Stimulated activated naive B cell treated with anti-CD40 and anti-IgM and Interleukin-4, amounts not matched to agents 10 μg/mL and 1 μg/mL and 100 μg/mL, for 72 hours (primary cell): ENCODE results near the gene KRTAP5-6.

ENCODE experiments used
- ATAC-seq, 2 donors: fragments of 150-1000 bp; cut with Tn5 transposase; replicated peaks; 2 replicates each; pipeline ENCODE4 v1.10.0; 2021; ENCODE audit warnings: moderate library complexity in 1 of 2
- DNase-seq: peaks from one replicate; pipeline ENCODE4 v3.0.0; 2021
- H3K27ac Mint-ChIP-seq: one replicate; pipeline ENCODE4 v1.8.0; 2022; ENCODE audit warnings: mild to moderate bottlenecking, mixed read lengths
- H3K27me3 Mint-ChIP-seq, 2 donors: one replicate each; pipeline ENCODE4 v1.8.0; 2022; ENCODE audit warnings: mixed read lengths in 2 of 2
- H3K36me3 Mint-ChIP-seq, 2 donors: one replicate each; pipeline ENCODE4 v1.8.0; 2022; ENCODE audit warnings: mixed read lengths in 2 of 2, mild to moderate bottlenecking in 1 of 2
- H3K4me1 Mint-ChIP-seq, 2 donors: one replicate each; pipeline ENCODE4 v1.8.0; 2022; ENCODE audit warnings: mixed read lengths in 2 of 2, mild to moderate bottlenecking in 1 of 2
- H3K4me3 Mint-ChIP-seq, 2 donors: one replicate each; pipeline ENCODE4 v1.8.0; 2022; ENCODE audit warnings: mild to moderate bottlenecking in 2 of 2, mixed read lengths in 2 of 2, moderate library complexity in 1 of 2
- H3K9me3 Mint-ChIP-seq, 2 donors: one replicate each; pipeline ENCODE4 v1.8.0; 2022; ENCODE audit warnings: mixed read lengths in 2 of 2, mild to moderate bottlenecking in 1 of 2

Gene KRTAP5-6

DNA sequence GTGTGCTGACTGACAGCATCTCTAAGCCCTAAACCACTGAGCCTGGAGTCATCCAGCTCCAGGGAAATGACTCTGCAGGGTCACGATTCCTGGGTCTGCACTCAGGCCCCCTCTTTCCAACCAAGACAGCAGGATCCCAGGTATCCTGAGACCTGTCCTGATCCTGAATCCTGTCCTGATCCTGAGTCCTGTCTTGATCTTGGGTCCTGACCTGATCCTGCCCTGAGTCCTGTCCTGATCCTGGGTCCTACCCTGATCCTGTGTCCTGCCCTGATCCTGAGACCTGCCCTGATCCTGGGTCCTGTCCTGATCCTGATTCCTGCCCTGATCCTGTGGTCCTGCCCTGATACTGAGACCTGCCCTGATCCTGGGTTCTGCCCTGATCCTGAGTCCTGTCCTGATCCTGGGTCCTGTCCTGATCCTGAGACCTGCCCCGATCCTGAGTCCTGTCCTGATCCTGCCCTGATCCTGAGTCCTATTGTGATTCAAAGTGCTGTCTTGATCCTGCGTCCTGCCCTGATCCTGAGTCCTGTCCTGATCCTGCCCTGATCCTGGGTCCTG lies 1.4 kb upstream of the KRTAP5-6 start:
- H3K36me3 Mint-ChIP-seq, result no peaks in the 10 kb centered on the region
- no peak for DNase-seq
- peaks cover 0 to 4% of the 10 kb centered on the region in 2 donors for H3K9me3 Mint-ChIP-seq
- no peak overlapping the region for H3K4me3 Mint-ChIP-seq
- H3K27me3 Mint-ChIP-seq, result peaks cover 61 to 75% of the 10 kb centered on the region in 2 donors
- no peak overlapping the region for H3K27ac Mint-ChIP-seq
- ATAC-seq, result no peak
- H3K4me1 Mint-ChIP-seq, result peaks cover 9 to 12% of the 10 kb centered on the region in 2 donors

DNA sequence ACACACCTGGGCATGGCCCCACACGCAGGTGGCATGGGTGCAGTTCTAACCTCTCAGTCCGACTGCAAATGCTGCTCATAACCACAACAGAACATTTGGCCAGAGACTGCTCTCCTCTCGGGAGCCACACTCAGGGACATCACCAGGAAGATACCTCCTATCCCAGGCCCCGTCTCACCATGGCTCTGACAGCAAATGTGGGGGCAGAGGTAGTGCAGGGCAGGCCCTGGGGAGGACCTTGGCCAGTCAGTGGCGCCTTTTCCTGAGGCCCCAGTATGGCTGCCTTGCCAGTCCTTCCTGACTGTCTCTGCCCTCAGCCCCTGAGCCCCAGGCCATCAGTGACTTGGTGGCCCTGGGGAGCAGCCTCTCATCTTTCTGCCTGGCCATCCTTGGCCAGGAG lies 2.8 kb downstream of the KRTAP5-6 start:
- ATAC-seq (no peak), DNase-seq (no peak)
- H3K4me1 Mint-ChIP-seq, result peaks cover 0 to 5% of the 10 kb centered on the region in 2 donors
- no peaks in the 10 kb centered on the region for H3K36me3 Mint-ChIP-seq
- peaks cover 0 to 4% of the 10 kb centered on the region in 2 donors for H3K9me3 Mint-ChIP-seq
- peaks cover 37 to 44% of the 10 kb centered on the region in 2 donors for H3K27me3 Mint-ChIP-seq
- H3K4me3 Mint-ChIP-seq, result no peak overlapping the region
- no peak overlapping the region for H3K27ac Mint-ChIP-seq

DNA sequence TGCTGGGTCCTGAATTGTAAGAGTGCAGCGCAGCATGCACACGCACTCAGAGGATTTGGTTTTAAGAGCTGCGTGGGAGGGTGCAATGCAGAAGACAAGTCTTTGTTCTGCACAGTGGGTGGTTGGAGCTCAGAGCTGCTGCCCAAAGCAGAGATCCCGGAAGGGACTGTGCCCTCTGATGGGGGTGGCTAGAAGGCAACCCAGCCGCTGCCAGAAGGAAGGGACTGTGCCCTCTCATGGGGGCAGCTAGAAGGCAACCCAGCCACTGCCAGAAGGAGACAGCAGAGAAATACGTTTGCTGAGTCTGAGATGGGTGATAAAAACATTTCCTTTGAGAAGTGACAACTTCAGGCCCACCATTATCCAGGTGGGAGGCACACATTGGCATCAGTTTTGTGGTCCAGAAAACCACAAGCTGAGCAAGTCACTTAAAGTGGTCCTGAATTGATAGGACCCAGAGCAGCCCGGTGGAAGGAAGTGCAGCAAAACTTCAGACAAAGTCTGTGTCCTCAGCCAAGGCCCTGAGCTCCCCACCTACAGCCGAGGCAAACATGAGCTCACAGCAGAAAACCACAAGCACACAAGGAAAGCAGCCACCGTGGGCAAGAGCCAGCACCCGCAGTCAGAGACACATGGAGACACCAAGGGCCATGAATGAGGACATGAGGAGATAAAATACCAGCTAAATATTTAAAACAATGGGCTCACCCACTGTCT lies 4.3 kb downstream of the KRTAP5-6 start:
- H3K36me3 Mint-ChIP-seq, result no peaks in the 10 kb centered on the region
- no peak for ATAC-seq
- peaks cover 22 to 29% of the 10 kb centered on the region in 2 donors for H3K27me3 Mint-ChIP-seq
- H3K9me3 Mint-ChIP-seq, result peaks cover 0 to 4% of the 10 kb centered on the region in 2 donors
- no peak for DNase-seq
- H3K4me1 Mint-ChIP-seq, result peaks cover under 1 to 9% of the 10 kb centered on the region in 2 donors
- no peak overlapping the region for H3K4me3 Mint-ChIP-seq
- H3K27ac Mint-ChIP-seq, result no peak overlapping the region

DNA sequence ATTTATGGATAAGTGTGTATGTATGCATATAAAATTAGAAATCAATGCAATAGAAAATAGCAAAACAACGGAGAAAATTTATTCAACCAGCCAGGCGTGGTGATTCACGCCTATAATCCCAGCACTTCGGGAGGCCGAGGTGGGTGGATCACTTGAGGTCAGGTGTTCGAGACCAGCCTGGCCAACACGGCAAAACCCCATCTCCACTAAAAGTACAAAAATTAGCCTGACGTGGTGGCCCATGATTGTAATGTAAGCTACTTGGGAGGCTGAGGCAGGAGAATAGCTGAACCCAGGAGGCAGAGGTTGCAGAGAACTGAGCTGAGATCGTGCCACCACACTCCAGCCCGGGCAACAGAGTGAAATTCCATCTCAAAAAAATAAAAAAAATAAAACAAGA lies 5.5 kb downstream of the KRTAP5-6 start:
- Mint-ChIP-seq H3K27me3 (peaks cover 20 to 24% of the 10 kb centered on the region in 2 donors), H3K4me1 (peaks cover 9 to 18% of the 10 kb centered on the region in 2 donors), H3K36me3 (no peaks in the 10 kb centered on the region), H3K9me3 (peaks cover 0 to 4% of the 10 kb centered on the region in 2 donors), H3K4me3 (no peak overlapping the region), H3K27ac (no peak overlapping the region)
- no peak for DNase-seq
- ATAC-seq, result no peak

DNA sequence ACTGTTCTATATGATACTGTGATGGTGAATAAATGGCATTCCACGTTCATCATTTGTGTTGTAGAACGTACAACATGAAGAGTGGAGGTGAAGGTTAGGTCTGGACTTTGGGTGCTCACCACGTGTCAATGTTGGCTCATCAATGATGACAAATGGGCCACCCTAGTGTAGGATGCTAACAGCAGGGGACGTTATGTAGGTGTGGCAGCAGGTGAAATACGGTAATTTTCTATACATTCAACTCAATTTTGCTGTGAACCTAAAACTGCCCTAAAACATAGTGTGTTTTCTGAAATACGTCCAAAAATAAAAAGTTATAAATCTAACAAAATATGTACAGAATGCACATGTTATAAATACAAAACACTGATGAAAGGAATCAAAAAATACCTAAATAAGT lies 6.2 kb downstream of the KRTAP5-6 start:
- DNase-seq (no peak), ATAC-seq (no peak)
- no peaks in the 10 kb centered on the region for H3K36me3 Mint-ChIP-seq
- peaks cover 14 to 17% of the 10 kb centered on the region in 2 donors for H3K27me3 Mint-ChIP-seq
- no peak overlapping the region for H3K4me3 Mint-ChIP-seq
- peaks cover 9 to 20% of the 10 kb centered on the region in 2 donors for H3K4me1 Mint-ChIP-seq
- H3K9me3 Mint-ChIP-seq, result peaks cover 0 to 3% of the 10 kb centered on the region in 2 donors
- no peak overlapping the region for H3K27ac Mint-ChIP-seq

DNA sequence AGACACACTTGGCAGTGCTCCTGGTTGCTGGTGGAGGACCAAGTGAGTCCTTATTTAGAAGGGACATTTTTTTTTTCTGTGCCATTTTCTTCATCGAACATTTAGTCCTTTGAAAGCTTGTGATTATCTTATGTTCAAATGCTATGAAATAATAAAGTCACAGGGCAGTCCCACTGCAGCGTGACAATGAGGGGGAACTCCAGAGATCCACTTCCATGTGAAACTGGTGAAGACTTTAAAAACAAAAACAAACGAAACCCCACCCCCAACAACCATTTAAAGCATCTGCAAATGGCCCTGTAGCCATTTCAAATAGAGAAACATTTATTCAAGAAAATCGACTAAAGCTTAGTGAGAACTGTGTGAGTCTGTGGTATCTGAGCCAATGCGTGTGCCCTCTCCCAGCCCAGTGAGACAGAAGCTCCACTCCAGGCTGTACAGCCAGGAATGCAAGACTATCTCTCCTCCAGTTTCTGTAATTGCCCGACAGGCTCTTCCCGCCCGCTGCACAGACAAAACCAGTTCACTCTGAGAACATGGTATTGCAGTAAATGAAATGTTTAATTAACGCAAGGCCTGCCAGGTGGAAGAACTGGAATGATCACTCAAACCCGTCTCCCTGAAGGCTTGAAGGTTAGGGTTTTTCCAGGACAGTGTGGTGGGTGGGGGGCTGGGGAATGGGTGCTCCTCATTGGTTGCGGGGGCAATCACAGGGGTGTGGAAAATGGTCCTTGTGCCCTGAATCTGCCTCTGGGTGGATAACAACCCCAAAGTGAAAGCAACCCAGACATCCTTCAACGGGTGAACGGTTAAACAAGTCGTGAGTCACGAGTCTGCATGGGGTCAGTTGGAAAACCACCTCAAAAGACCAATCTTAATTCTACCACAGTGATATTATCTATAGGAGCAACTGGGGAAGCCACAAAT lies 8.4 kb downstream of the KRTAP5-6 start:
- peak in 1 of 2 donors; percentile 57 for ATAC-seq
- no peak overlapping the region for H3K27ac Mint-ChIP-seq
- peaks cover 11 to 14% of the 10 kb centered on the region in 2 donors for H3K27me3 Mint-ChIP-seq
- H3K4me1 Mint-ChIP-seq, result peaks cover 9 to 20% of the 10 kb centered on the region in 2 donors
- no peak for DNase-seq
- H3K9me3 Mint-ChIP-seq, result no peaks in the 10 kb centered on the region
- H3K4me3 Mint-ChIP-seq, result no peak overlapping the region
- no peaks in the 10 kb centered on the region for H3K36me3 Mint-ChIP-seq

DNA sequence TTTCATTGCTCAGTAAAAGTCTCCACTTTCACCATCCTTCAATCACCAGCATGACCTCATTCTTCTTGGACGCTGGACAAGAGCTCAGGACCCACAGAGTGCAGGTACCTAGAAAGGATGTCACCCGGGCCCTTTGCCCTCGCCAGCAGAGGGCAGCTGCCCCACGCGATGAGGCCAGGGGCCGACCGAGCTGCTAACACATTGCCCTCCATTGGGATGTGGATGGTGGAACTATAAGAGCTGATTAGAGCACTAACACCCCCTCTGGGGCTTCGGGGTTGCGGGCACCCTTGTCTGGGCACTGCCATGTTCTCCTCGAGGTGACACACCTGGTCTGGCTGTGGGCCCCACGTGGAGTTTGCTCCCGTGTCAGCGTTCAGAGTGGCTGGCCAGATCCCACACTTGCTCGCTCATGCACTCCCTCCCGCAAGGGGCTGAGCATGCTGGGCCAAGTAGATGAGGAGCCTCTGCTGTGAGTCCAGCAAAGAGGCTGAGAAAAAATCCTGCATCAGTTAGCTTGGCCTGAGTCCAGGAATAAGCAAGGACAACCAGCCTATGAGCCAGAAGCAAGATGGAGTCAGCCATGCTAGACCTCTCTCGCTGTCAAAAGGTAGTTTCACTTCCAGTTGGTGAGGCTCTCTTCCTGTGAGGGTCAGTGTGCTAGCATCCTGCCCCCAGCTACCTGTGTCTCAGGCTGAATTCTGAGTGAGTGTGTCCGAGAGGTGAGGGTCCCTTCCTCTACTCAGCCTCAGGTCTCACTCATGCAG lies 9.8 kb downstream of the KRTAP5-6 start:
- no peak overlapping the region for H3K27ac Mint-ChIP-seq
- ATAC-seq, result peak in 1 of 2 donors; percentile 57

DNA sequence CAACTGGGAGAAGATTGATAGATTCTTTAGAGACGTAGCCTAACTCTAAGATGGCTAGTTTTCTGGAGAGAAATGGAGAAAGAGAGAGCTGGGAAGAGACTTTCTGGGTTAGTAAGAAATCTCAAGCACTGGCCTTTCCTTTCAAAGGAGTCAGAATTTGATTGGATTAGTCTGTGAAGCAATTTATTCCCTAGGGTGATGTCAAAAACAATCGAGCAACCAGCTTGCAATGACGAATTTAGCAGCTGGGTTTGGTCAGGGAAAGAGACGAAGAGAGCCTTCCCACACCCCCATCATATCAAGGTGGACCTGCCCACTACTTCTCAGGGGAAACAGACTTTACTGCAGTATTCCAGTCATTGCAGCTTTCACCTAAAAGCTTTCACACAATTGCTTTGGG lies 10.8 kb downstream of the KRTAP5-6 start:
- peaks cover 6 to 18% of the 10 kb centered on the region in 2 donors for H3K27me3 Mint-ChIP-seq
- DNase-seq (no peak), ATAC-seq (no peak)
- peaks cover 9 to 20% of the 10 kb centered on the region in 2 donors for H3K4me1 Mint-ChIP-seq
- no peaks in the 10 kb centered on the region for H3K9me3 Mint-ChIP-seq
- no peaks in the 10 kb centered on the region for H3K36me3 Mint-ChIP-seq
- H3K27ac Mint-ChIP-seq, result no peak overlapping the region
- no peak overlapping the region for H3K4me3 Mint-ChIP-seq

More for the DNA sequence above, 9.8 kb downstream of the KRTAP5-6 start:
- peaks cover 11 to 18% of the 10 kb centered on the region in 2 donors for H3K27me3 Mint-ChIP-seq
- H3K9me3 Mint-ChIP-seq, result no peaks in the 10 kb centered on the region
- H3K36me3 Mint-ChIP-seq, result no peaks in the 10 kb centered on the region
- DNase-seq, result no peak
- H3K4me1 Mint-ChIP-seq, result peaks cover 9 to 20% of the 10 kb centered on the region in 2 donors
- H3K4me3 Mint-ChIP-seq, result no peak overlapping the region

DNA sequence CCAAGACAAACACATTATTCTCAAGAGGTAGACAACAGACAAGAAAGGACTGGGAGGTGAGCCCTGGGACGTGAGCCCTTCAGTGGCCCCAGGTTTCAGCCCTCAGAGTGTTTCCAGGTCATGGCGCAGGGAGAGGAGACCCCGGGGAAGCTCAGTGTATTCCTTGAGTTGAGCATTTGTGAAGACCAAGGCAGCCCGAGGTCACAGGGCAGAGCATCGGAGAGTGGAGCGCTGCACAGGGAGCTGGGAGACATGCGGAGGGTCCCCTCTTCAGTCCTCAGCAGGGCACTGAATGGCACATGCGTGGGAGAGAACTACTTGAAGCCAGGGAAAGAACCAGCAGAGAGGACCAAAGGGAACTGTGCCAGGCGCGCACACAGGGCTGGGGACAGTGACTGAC lies 11.7 kb downstream of the KRTAP5-6 start:
- Mint-ChIP-seq H3K9me3 (no peaks in the 10 kb centered on the region), H3K27ac (no peak overlapping the region), H3K4me3 (no peak overlapping the region), H3K27me3 (peaks cover 6 to 15% of the 10 kb centered on the region in 2 donors), H3K4me1 (peaks cover 9 to 20% of the 10 kb centered on the region in 2 donors), H3K36me3 (no peaks in the 10 kb centered on the region)
- DNase-seq (no peak), ATAC-seq (no peak)

DNA sequence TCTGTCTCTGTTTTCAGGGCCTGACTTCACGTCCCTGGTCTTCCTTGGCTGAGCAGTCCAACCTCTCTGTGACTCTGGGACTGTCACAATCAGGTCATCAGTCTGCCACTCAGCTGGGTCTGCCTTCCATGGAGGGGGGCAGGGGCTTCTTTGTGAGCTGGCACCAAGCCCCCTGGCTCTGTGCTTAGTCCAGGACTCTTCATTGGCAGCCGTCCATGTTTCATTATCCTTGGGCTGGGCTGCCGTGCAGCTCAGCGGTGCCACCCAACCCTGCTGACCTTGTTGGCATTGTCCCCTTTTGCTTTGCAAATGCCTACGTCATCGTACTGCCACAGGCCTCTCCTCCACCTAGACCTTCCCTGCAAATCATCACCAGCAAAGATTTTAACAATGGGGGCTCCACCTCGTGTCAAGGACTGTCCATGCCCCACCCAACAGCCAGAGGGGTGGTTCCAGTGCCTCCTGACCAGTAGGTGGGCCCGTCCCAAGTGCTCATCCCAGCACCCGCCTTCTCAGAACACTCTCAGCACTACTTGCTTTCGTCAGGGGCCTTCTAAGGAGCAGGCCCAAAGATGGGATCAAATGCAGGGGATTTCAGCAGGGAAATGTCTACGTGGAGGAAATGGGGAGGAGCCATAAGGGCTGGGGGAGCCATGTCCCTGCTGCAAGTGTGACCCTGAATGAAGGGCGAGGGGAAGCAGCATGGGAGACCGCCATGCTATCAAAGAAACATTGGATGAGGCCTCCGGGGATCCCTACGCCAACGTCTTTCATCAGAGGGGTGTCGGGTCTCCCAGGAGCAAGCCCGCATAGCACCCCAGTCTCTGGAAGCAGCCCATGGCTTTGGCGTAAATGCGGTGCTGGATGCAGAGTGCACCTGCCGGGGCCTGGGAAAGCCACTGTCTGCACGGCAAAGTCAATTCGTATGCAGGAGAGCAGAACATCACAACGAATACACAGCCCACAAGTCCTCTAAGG lies 18.2 kb downstream of the KRTAP5-6 start:
- ATAC-seq, result no peak
- Mint-ChIP-seq H3K27ac (no peak overlapping the region), H3K4me3 (no peak overlapping the region), H3K27me3 (peaks cover 0 to 7% of the 10 kb centered on the region in 2 donors), H3K9me3 (no peaks in the 10 kb centered on the region), H3K4me1 (no peaks in the 10 kb centered on the region), H3K36me3 (no peaks in the 10 kb centered on the region)
- DNase-seq, result no peak

DNA sequence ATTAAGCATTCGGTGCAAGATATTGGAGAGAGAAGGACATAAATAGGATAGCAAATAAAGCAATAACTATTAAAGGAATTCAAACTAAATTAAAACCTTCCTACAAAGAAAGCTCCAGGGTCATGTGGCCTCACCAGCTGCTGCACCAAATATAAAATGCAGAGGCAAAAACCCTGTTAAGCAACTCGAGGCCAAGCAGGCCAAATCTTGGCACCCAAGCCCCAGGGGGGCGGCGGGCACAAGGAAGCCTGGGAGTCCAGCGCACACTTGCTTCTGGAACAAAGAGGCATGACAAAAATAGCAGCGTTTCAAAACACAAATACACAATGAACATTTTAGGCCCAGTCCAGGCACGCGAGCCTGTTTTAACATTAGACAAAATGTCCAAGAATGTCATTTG lies 20.8 kb downstream of the KRTAP5-6 start:
- H3K36me3 Mint-ChIP-seq, result no peaks in the 10 kb centered on the region
- H3K27me3 Mint-ChIP-seq, result peaks cover 8 to 10% of the 10 kb centered on the region in 2 donors
- H3K4me1 Mint-ChIP-seq, result no peaks in the 10 kb centered on the region
- H3K27ac Mint-ChIP-seq, result no peak overlapping the region
- DNase-seq, result no peak
- H3K9me3 Mint-ChIP-seq, result no peaks in the 10 kb centered on the region
- ATAC-seq, result no peak
- H3K4me3 Mint-ChIP-seq, result no peak overlapping the region

DNA sequence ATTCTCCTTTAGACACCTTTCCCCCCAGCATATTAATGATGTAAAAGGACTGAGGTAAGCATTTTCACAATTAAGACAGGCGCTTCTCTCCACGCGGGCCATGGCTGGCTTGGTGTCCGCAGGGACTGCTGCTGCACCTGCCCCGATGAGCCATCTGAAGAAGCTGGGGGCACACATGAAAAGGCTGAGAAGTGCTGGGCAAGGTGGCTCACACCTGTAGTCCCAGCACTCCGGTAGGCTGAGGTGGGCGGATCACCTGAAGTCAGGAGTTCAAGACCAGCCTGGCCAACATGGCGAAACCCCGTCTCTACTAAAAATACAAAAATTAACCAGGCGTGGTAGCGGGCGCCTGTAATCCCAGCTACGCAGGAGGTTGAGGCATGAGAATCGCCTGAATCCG lies 21.3 kb downstream of the KRTAP5-6 start:
- DNase-seq (no peak), ATAC-seq (no peak)
- H3K4me1 Mint-ChIP-seq, result no peaks in the 10 kb centered on the region
- H3K36me3 Mint-ChIP-seq, result no peaks in the 10 kb centered on the region
- H3K27ac Mint-ChIP-seq, result no peak overlapping the region
- peaks cover 8 to 14% of the 10 kb centered on the region in 2 donors for H3K27me3 Mint-ChIP-seq
- H3K4me3 Mint-ChIP-seq, result no peak overlapping the region
- H3K9me3 Mint-ChIP-seq, result no peaks in the 10 kb centered on the region

DNA sequence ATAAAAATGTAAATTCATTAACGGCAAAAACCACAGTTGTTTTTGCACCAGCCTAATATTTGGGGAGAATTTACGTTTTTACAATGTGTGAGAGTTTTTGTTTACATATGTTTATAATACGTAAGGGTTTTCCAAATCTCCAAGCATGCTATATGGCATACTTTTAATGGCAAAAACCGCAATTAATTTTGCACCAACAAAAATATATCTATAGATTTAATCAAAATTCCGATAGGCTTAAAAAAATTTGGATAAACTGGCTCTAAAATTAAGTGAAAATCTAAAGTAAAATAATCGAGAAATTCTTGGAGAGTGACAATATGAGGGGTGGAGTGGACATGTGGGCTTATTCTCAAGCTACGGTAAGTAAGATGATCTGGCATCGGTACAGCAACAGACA lies 22.8 kb downstream of the KRTAP5-6 start:
- DNase-seq (no peak), ATAC-seq (no peak)
- Mint-ChIP-seq H3K36me3 (no peaks in the 10 kb centered on the region), H3K4me1 (no peaks in the 10 kb centered on the region), H3K27ac (no peak overlapping the region), H3K9me3 (no peaks in the 10 kb centered on the region), H3K4me3 (no peak overlapping the region), H3K27me3 (peaks cover 11 to 19% of the 10 kb centered on the region in 2 donors)
